K562 treated with DMSO at 1 percent for 4 hours (cell line): ENCODE data around the gene VAMP2. TPM values are rescaled to one million over a fixed set of nuclear protein-coding genes. Genes with fewer than 3 reads are reported as not detected.

Source experiments
- total RNA-seq: library from RNA; unstranded; fragments of 300-600 nt; gene quantifications from 2 replicates; pipeline ENCODE4 v1.2.3, GENCODE V29; 2022; ENCODE audit not compliant: insufficient read depth

VAMP2 gene, protein sequence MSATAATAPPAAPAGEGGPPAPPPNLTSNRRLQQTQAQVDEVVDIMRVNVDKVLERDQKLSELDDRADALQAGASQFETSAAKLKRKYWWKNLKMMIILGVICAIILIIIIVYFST
- 40.3 and 40.9 TPM in 2 replicates for total RNA-seq

GRCh38 chr17:8162233-8162996 lies at the start of gene VAMP2:
Gene VAMP2 (minus strand): TSS chr17:8162948. CDS start chr17:8162879, 69 bp downstream.

GRCh38 chr17:8209907-8210760 lies 47.4 kb upstream of the VAMP2 start, which contains the start of gene AURKB:
Gene AURKB (minus strand): TSS chr17:8210575. CDS start chr17:8210224, 351 bp downstream.

DNA sequence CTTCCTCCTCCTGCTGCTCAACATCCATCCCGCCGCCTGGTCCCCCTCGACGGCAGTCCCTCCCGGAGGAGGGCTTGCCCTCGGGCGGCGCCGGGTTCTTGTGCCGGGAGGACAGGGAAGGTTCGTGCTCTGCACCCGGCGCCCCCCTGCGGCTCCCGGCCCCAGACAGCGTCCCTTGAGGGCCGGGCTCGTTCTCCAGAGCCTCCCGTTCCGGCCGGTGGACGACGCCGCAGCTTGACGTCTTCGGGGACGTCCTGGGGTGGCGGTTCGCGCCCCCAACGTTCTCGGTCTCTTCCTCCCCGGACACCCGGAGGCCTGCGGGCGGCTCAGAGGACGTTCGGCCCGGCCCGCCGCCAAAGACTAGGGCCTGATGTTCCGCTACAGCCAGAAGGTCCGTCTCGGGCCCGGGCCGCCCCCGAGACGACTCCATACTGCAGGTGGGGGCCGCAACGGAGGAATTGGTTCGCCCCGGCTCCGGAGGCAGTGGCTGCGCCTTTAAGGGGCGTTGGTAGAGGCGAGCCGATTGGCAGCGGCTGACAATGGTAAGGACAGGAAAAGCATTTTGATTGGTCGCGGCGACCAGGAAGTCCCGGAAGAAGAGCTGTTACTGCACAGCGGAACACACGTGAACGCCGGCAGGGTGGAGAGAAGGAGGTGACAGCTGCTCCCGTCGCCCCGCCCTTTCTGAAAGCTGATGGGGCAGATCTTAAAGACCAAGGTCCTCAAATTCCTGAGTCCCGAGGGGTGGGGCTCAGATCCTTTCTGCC lies 27.1 kb upstream of the VAMP2 start, which contains the start of gene BORCS6:
BORCS6 (minus strand) TSS at position 470 of the 767 bp plus-strand sequence; CDS start at position 430, 40 bp downstream.

DNA sequence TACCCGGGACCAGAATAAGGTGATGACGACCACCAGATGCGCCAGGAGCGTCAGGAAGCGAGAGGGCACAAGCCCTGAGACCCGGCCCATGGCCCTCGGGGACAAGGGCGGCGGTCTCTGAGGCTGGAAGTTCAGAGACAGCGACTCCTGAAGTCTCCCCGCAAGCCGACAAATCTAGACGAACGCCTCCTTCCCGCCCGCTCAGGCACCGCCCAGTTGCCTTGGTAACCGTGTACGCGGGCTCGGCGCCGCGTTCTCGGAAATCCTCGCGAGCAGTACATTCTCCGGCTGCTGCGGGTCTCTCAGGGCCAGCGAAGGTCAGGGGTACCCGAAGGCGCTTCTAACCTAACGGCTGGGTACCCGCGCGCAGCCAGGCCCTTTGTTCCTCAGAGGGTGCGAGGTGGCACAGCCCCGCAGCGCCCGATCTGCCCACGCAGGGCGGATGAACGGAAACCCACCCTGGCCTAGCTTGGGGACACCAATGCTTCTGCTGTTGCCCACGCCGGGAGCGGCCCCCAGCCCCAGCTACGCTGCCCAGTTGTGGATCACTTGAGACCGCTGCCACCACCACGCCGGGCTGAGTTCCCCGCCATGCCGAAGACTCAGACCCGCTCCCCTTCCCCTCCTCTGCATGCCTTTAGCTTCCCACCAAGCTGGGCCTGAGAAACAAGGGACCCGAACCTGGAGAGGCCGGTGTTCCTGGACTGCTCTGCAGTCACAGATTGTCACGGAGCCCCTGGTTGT lies 13.6 kb upstream of the VAMP2 start, which contains the start of gene TMEM107:
TMEM107 (minus strand) TSS at position 184 of the 744 bp plus-strand sequence; CDS start at position 90, 94 bp downstream.

GRCh38 chr17:8152112-8152775 lies 10.5 kb downstream of the VAMP2 start, which contains the start of gene PER1:
Gene PER1 (minus strand): TSS chr17:8152404. CDS start chr17:8150706, 1,698 bp downstream.

GRCh38 chr17:8123695-8124349 lies 38.9 kb downstream of the VAMP2 start, which contains the start of gene HES7:
Gene HES7 (minus strand): TSS chr17:8124106. CDS start chr17:8124084, 22 bp downstream.

GRCh38 chr17:8117980-8118768 lies 44.6 kb downstream of the VAMP2 start, which contains the start of gene ALOXE3:
Gene ALOXE3 (minus strand): TSS chr17:8118514. CDS start chr17:8117990, 524 bp downstream.

Other genes with a start within 250 kb of the VAMP2 start
- 0.99 and 8.4 TPM in 2 replicates for gene RNF227, start 246.7 kb downstream of the VAMP2 start, total RNA-seq
- gene KCNAB3, start 233.1 kb downstream of the VAMP2 start, total RNA-seq, result 0.51 and 2.6 TPM in 2 replicates
- gene TRAPPC1, start 231.0 kb downstream of the VAMP2 start, total RNA-seq, result 103 and 117 TPM in 2 replicates
- 17.7 and 26.8 TPM in 2 replicates for gene CNTROB, start 230.7 kb downstream of the VAMP2 start, total RNA-seq
- not detected in 2 replicates for gene GUCY2D, start 160.3 kb downstream of the VAMP2 start, total RNA-seq
- not detected in 2 replicates for gene ALOX15B, start 123.9 kb downstream of the VAMP2 start, total RNA-seq
- not detected in 2 replicates for gene ALOX12B, start 75.2 kb downstream of the VAMP2 start, total RNA-seq
- gene ALOXE3, start 44.4 kb downstream of the VAMP2 start, total RNA-seq, result not detected in 2 replicates
- 1.7 TPM in 1 of 2 replicates, not detected in the other for gene HES7, start 38.8 kb downstream of the VAMP2 start, total RNA-seq
- gene PER1, start 10.5 kb downstream of the VAMP2 start, total RNA-seq, result 7.5 and 13.8 TPM in 2 replicates
- gene TMEM107, start 13.4 kb upstream of the VAMP2 start, total RNA-seq, result 7.7 and 11.9 TPM in 2 replicates
- gene BORCS6, start 27.2 kb upstream of the VAMP2 start, total RNA-seq, result 5.2 and 6.4 TPM in 2 replicates
- 125 and 132 TPM in 2 replicates for gene AURKB, start 47.6 kb upstream of the VAMP2 start, total RNA-seq
- gene CTC1, start 85.1 kb upstream of the VAMP2 start, total RNA-seq, result 3.3 and 8.0 TPM in 2 replicates
- 7.0 and 10.4 TPM in 2 replicates for gene PFAS, start 86.3 kb upstream of the VAMP2 start, total RNA-seq
- gene RANGRF, start 125.7 kb upstream of the VAMP2 start, total RNA-seq, result 19.4 and 26.5 TPM in 2 replicates
- 2.8 and 4.8 TPM in 2 replicates for gene SLC25A35, start 132.5 kb upstream of the VAMP2 start, total RNA-seq
- not detected in 2 replicates for gene ARHGEF15, start 147.3 kb upstream of the VAMP2 start, total RNA-seq
- not detected in 2 replicates for gene ODF4, start 176.9 kb upstream of the VAMP2 start, total RNA-seq
- 5,727 and 6,372 TPM in 2 replicates for gene RPL26, start 220.2 kb upstream of the VAMP2 start, total RNA-seq
- gene RNF222, start 234.9 kb upstream of the VAMP2 start, total RNA-seq, result not detected in 2 replicates